Testis (tissue), 2 donors: ENCODE results near the gene GRIA3.

Source experiments
- POLR2A ChIP-seq: fragments of 450-650 bp; IDR thresholded peaks from one replicate; pipeline ENCODE4 v1.6.1; 2017; ENCODE audit warnings: antibody characterized with exemption, mild to moderate bottlenecking, moderate library complexity
- TF ChIP-seq, protein P1 (sequence below), 3 experiments: fragments of 450-650 bp in 2 of 3; fragments of 200-600 bp in 1 of 3; sonication (generic) in 1 of 3; IDR thresholded peaks; one replicate each; pipeline ENCODE4 v1.5.1; 2016 to 2019; ENCODE audit warnings: antibody characterized with exemption in 3 of 3, mild to moderate bottlenecking in 2 of 3, moderate library complexity in 1 of 3

DNA sequence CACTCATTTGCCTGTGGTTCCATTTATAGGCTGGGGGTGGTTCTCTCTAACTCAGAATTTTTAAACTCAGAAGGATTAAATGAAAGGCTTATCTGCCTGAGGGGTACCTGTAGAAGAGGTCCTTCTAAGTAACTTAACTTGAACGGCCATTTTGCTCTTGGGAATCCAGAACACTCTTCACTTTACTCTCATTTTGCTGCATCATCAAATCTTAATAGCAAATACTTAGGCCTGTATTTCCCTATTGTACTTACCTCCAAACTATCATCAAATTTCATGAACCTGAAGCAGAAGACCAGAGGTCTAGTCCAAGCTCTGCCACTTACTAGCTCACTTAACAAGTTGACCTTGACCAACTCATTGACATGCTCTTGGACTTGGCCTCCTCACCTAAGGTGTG, 70.4 kb downstream of the GRIA3 start:
- TF ChIP-seq, protein P1, sequence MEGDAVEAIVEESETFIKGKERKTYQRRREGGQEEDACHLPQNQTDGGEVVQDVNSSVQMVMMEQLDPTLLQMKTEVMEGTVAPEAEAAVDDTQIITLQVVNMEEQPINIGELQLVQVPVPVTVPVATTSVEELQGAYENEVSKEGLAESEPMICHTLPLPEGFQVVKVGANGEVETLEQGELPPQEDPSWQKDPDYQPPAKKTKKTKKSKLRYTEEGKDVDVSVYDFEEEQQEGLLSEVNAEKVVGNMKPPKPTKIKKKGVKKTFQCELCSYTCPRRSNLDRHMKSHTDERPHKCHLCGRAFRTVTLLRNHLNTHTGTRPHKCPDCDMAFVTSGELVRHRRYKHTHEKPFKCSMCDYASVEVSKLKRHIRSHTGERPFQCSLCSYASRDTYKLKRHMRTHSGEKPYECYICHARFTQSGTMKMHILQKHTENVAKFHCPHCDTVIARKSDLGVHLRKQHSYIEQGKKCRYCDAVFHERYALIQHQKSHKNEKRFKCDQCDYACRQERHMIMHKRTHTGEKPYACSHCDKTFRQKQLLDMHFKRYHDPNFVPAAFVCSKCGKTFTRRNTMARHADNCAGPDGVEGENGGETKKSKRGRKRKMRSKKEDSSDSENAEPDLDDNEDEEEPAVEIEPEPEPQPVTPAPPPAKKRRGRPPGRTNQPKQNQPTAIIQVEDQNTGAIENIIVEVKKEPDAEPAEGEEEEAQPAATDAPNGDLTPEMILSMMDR (IDR thresholded peaks at IDR 0.05) = no peak
- TF ChIP-seq POLR2A = no peak
